ENCODE data around the gene NEB.

DNA sequence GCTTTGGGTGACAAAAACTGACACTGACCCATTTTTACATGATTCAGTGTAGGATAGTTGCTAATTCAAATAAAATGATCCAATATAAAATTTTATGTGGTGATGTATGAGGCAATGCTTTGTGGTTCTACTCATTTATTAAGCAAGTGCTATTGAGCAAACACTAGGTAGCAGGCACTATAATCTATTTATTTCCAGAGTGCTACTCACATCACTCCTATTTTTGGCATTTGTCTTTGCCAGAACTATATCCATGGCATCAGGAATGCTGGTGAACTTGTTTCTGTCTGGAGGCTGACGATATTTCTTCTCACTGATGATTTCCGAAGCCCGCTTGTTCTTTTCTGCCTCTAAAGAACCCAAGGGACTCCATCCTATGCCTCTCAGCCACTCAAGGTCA lies 84.3 kb downstream of the NEB start:
- TF ChIP-seq, protein P1, sequence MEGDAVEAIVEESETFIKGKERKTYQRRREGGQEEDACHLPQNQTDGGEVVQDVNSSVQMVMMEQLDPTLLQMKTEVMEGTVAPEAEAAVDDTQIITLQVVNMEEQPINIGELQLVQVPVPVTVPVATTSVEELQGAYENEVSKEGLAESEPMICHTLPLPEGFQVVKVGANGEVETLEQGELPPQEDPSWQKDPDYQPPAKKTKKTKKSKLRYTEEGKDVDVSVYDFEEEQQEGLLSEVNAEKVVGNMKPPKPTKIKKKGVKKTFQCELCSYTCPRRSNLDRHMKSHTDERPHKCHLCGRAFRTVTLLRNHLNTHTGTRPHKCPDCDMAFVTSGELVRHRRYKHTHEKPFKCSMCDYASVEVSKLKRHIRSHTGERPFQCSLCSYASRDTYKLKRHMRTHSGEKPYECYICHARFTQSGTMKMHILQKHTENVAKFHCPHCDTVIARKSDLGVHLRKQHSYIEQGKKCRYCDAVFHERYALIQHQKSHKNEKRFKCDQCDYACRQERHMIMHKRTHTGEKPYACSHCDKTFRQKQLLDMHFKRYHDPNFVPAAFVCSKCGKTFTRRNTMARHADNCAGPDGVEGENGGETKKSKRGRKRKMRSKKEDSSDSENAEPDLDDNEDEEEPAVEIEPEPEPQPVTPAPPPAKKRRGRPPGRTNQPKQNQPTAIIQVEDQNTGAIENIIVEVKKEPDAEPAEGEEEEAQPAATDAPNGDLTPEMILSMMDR (IDR thresholded peaks at IDR 0.05; ENCODE audit: low read length), result no peak
- TF ChIP-seq EZH2phosphoT487 (IDR thresholded peaks at IDR 0.05; ENCODE audit: low read length), result no peak
- no peak for TF ChIP-seq EZH2 (optimal IDR thresholded peaks at IDR 0.05; ENCODE audit: low read depth, low read length)

Measured in MM.1S (cell line).